ENCODE measurements around the gene FAM3A.

Gene FAM3A

DNA sequence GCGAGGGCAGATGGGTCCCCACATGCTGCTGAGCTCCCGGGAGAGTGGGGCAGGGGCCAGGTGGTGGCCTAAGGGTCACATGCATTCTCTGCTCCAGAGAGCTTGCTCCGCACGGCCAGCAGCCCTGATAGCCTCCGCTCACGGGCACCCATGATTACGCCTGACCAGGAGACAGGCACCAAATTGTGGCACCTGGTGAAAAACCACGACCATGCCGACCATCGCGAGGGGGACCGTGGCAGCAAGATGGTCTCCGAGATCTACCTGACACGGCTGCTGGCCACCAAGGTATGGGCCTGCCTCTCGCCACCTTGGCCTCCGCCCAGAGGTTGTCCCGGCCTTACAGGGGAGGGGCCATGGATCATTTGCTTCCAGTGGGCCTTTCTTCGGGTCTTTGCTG lies 46.2 kb downstream of the FAM3A start:
- TF ChIP-seq, protein P1, sequence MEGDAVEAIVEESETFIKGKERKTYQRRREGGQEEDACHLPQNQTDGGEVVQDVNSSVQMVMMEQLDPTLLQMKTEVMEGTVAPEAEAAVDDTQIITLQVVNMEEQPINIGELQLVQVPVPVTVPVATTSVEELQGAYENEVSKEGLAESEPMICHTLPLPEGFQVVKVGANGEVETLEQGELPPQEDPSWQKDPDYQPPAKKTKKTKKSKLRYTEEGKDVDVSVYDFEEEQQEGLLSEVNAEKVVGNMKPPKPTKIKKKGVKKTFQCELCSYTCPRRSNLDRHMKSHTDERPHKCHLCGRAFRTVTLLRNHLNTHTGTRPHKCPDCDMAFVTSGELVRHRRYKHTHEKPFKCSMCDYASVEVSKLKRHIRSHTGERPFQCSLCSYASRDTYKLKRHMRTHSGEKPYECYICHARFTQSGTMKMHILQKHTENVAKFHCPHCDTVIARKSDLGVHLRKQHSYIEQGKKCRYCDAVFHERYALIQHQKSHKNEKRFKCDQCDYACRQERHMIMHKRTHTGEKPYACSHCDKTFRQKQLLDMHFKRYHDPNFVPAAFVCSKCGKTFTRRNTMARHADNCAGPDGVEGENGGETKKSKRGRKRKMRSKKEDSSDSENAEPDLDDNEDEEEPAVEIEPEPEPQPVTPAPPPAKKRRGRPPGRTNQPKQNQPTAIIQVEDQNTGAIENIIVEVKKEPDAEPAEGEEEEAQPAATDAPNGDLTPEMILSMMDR (IDR thresholded peaks at IDR 0.05): no peak
- Histone ChIP-seq H3K4me1 (ENCODE audit: control insufficient read depth in 1 of 2, insufficient read depth in 1 of 2, low read depth in 1 of 2, low read length in 1 of 2) (no peaks in the 10 kb centered on the region), H3K27ac (no peak overlapping the region), H3K4me3 (ENCODE audit: low read depth in 1 of 2, low read length in 1 of 2) (no peak overlapping the region), H3K36me3 (no peaks in the 10 kb centered on the region), H3K27me3 (no peaks in the 10 kb centered on the region), H3K9me3 (no peaks in the 10 kb centered on the region)

DNA sequence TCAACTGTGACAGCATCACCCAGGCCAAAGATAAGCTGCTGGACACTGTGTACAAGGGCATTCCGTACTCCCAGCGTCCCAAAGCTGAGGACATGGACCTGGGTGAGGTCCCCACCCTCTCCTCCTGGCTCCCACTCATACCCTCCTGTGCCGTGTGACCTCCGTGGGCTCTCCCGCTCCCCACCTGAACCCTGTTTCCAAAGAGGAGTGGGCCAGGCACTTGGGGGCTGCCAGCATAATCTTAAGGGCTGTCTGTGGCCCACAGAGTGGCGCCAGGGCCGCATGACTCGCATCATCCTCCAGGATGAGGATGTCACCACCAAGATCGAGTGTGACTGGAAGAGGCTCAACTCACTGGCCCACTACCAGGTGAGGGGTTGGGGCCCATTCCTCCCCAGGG lies 46.9 kb downstream of the FAM3A start:
- H3K27me3 ChIP-seq: no peaks in the 10 kb centered on the region
- H3K4me1 ChIP-seq (ENCODE audit: control insufficient read depth in 1 of 2, insufficient read depth in 1 of 2, low read depth in 1 of 2, low read length in 1 of 2): no peaks in the 10 kb centered on the region
- no peak overlapping the region for H3K4me3 ChIP-seq (ENCODE audit: low read depth in 1 of 2, low read length in 1 of 2)
- TF ChIP-seq, protein P1 (IDR thresholded peaks at IDR 0.05): no peak
- H3K27ac ChIP-seq: no peak overlapping the region
- H3K9me3 ChIP-seq: no peaks in the 10 kb centered on the region
- no peaks in the 10 kb centered on the region for H3K36me3 ChIP-seq

DNA sequence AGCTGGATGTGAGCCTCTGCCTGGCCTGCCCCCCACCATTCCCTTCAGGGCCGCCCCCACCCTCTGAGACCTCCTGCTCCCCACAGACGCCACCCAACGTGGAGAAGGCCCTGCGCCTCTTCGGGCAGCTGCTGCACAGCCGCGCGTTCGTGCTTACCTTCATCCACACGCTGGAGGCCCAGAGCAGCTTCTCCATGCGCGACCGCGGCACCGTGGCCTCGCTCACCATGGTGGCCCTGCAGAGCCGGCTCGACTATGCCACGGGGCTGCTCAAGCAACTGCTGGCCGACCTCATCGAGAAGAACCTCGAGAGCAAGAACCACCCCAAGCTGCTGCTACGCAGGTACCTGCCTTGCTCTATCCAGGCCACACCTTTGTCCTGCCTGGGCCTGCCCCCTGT lies 47.8 kb downstream of the FAM3A start:
- no peak overlapping the region for H3K4me3 ChIP-seq (ENCODE audit: low read depth in 1 of 2, low read length in 1 of 2)
- H3K36me3 ChIP-seq: no peaks in the 10 kb centered on the region
- TF ChIP-seq, protein P1 (IDR thresholded peaks at IDR 0.05): no peak
- H3K4me1 ChIP-seq (ENCODE audit: control insufficient read depth in 1 of 2, insufficient read depth in 1 of 2, low read depth in 1 of 2, low read length in 1 of 2): no peaks in the 10 kb centered on the region
- no peaks in the 10 kb centered on the region for H3K9me3 ChIP-seq
- no peaks in the 10 kb centered on the region for H3K27me3 ChIP-seq
- no peak overlapping the region for H3K27ac ChIP-seq

DNA sequence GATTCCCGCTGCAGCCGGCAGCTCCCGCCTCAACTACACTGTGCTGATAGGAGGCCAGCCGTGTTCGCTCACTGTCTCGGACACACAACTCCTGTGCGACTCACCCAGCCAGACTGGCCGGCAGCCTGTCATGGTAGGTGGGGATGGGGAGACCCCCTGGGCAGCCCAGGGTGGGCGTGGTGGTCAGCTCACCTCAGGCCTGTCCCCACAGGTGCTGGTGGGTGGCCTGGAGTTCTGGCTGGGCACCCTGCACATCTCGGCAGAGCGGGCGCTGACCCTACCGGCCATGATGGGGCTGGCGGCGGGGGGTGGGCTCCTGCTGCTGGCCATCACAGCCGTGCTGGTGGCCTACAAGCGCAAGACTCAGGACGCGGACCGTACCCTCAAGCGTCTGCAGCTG lies 48.5 kb downstream of the FAM3A start:
- no peaks in the 10 kb centered on the region for H3K36me3 ChIP-seq
- no peaks in the 10 kb centered on the region for H3K4me1 ChIP-seq (ENCODE audit: control insufficient read depth in 1 of 2, insufficient read depth in 1 of 2, low read depth in 1 of 2, low read length in 1 of 2)
- H3K27me3 ChIP-seq: no peaks in the 10 kb centered on the region
- H3K27ac ChIP-seq: no peak overlapping the region
- no peak overlapping the region for H3K4me3 ChIP-seq (ENCODE audit: low read depth in 1 of 2, low read length in 1 of 2)
- TF ChIP-seq, protein P1 (IDR thresholded peaks at IDR 0.05): no peak
- no peaks in the 10 kb centered on the region for H3K9me3 ChIP-seq

DNA sequence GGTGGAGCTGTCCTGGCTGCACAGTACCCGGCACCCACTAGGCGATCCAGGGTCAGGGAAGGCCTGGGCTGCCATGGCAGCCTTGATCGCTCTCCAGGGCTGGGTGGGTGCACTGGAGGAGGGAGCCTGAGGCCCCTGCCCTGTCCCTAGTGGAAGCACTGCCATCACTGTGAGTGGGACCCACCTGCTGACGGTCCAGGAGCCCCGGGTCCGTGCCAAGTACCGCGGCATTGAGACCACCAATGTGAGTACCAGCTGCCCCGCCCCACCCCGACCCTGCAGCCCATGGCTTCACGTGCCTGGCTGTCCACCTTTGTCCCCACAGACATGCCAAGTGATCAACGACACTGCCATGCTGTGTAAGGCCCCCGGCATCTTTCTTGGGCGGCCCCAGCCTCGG lies 49.1 kb downstream of the FAM3A start:
- no peaks in the 10 kb centered on the region for H3K36me3 ChIP-seq
- TF ChIP-seq, protein P1 (IDR thresholded peaks at IDR 0.05): no peak
- no peaks in the 10 kb centered on the region for H3K4me1 ChIP-seq (ENCODE audit: control insufficient read depth in 1 of 2, insufficient read depth in 1 of 2, low read depth in 1 of 2, low read length in 1 of 2)
- no peaks in the 10 kb centered on the region for H3K27me3 ChIP-seq
- no peaks in the 10 kb centered on the region for H3K9me3 ChIP-seq
- H3K4me3 ChIP-seq (ENCODE audit: low read depth in 1 of 2, low read length in 1 of 2): no peak overlapping the region
- H3K27ac ChIP-seq: no peak overlapping the region

DNA sequence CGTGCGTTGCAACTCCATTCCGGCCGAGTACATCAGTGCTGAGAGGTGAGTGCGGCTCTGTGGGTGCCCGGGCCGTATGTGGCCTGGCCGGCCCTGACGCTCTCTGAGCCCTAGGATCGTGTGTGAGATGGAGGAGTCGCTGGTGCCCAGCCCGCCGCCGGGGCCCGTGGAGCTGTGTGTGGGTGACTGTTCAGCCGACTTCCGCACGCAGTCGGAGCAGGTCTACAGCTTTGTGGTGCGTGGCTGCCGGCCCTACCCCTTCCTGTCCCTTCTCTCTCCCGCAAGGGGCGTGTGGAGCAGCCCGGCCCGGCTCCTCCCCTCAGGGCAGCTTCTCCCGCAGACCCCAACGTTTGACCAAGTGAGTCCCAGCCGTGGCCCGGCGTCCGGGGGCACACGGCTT lies 50.0 kb downstream of the FAM3A start:
- TF ChIP-seq, protein P1 (IDR thresholded peaks at IDR 0.05): no peak
- Histone ChIP-seq H3K27me3 (no peaks in the 10 kb centered on the region), H3K4me3 (ENCODE audit: low read depth in 1 of 2, low read length in 1 of 2) (no peak overlapping the region), H3K9me3 (no peaks in the 10 kb centered on the region), H3K4me1 (ENCODE audit: control insufficient read depth in 1 of 2, insufficient read depth in 1 of 2, low read depth in 1 of 2, low read length in 1 of 2) (no peaks in the 10 kb centered on the region), H3K36me3 (no peaks in the 10 kb centered on the region), H3K27ac (no peak overlapping the region)
